IPS-20b (cell line): Measurements from ENCODE around the gene ABCB10.
"Not testable (repeated sequence)": the region's sequence is repeated elsewhere in the genome, so short reads cannot be mapped to it uniquely, and the experiment has no call there.

ENCODE experiments used
- H3K27ac ChIP-seq: one replicate; pipeline ENCODE4 v1.5.1; 2013; ENCODE audit warnings: low read length
- H3K27me3 ChIP-seq: 2 replicates; pipeline ENCODE4 v1.6.1; 2013; ENCODE audit warnings: mild to moderate bottlenecking, low read length, inconsistent platforms; ENCODE audit not compliant: insufficient read depth
- H3K36me3 ChIP-seq: 2 replicates; pipeline ENCODE4 v1.6.1; 2013; ENCODE audit warnings: low read depth, mild to moderate bottlenecking, inconsistent platforms, low read length, moderate library complexity; ENCODE audit not compliant: insufficient read depth
- H3K4me1 ChIP-seq: 2 replicates; pipeline ENCODE4 v1.6.1; 2013; ENCODE audit warnings: mild to moderate bottlenecking, control low read depth, inconsistent platforms, low read length, moderate library complexity; ENCODE audit not compliant: insufficient read depth
- H3K4me3 ChIP-seq: 2 replicates; pipeline ENCODE4 v1.5.1; 2013; ENCODE audit warnings: mild to moderate bottlenecking, low read length, inconsistent platforms
- H3K9ac ChIP-seq: 2 replicates; pipeline ENCODE4 v1.6.1; 2013; ENCODE audit warnings: low read depth, mild to moderate bottlenecking, inconsistent platforms, low read length, moderate library complexity
- H3K9me3 ChIP-seq: 2 replicates; pipeline ENCODE4 v1.6.1; 2013; ENCODE audit warnings: mild to moderate bottlenecking, low read depth, low read length, inconsistent platforms; ENCODE audit not compliant: insufficient read depth

ABCB10 gene

DNA sequence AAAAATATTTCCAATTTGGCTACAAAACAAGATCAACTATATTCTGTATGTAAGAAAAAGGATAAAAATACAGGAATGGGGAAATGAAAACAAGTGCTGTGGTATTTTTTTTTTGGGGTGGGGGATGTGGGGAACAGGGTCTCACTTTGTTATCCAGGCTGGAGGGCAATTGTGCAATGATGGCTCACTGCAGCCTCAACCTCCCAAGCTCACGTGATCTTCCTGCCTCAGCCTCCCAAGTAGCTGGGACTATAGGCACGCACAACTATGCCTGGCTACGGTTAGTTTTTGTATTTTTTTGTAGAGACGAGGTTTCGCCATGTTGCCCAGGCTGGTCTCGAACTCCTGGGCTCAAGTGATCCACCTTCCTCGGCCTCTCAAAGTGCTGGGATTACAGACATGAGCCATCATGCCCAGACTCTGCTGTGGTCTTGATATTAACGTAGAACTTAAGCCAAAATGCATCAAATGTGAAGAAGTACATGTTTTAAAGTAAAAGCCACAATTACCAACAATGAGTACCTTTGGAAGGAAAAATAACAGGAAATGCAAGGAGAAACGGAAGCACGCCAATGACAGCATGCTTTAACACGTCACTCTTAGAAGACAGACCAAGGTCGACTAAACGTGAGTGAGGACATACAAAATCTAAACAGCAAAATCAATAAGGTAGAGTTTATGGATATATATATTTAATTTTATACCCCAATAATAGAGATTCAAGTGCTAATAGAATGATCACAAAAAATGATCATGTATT lies 8.8 kb upstream of the ABCB10 start:
- no peak overlapping the region for H3K4me3 ChIP-seq
- H3K9me3 ChIP-seq, result no peaks in the 10 kb centered on the region
- no peaks in the 10 kb centered on the region for H3K27me3 ChIP-seq
- no peak overlapping the region for H3K9ac ChIP-seq
- no peaks in the 10 kb centered on the region for H3K36me3 ChIP-seq
- H3K27ac ChIP-seq, result no peak overlapping the region
- peaks cover 11% of the 10 kb centered on the region; the same call in 1 of the 2 replicates for H3K4me1 ChIP-seq

DNA sequence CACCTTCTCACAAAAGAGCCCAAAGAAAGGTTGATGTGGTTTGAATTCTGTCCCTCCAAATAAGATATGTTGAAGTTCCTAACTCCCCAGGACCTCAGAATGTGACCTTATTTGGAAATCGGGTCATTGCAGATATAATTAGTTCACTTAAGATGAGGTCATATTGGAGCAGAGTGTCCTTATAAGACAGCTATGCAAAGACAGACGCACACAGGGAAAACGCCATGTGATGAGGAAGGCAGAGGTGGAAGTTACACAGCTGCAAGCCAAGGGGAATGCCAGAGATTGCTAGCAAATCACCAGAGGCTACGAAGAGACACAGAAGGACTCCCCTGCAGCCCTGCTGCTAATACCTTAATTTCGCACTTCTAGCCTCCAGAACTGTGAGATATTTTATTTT lies 5.2 kb upstream of the ABCB10 start:
- Histone ChIP-seq H3K4me3 (no peak overlapping the region), H3K27ac (no peak overlapping the region), H3K9me3 (no peaks in the 10 kb centered on the region), H3K4me1 (peaks cover 11% of the 10 kb centered on the region; the same call in 1 of the 2 replicates), H3K36me3 (no peaks in the 10 kb centered on the region), H3K27me3 (no peaks in the 10 kb centered on the region), H3K9ac (peak overlapping the region; percentile 16; the same call in 1 of the 2 replicates)

DNA sequence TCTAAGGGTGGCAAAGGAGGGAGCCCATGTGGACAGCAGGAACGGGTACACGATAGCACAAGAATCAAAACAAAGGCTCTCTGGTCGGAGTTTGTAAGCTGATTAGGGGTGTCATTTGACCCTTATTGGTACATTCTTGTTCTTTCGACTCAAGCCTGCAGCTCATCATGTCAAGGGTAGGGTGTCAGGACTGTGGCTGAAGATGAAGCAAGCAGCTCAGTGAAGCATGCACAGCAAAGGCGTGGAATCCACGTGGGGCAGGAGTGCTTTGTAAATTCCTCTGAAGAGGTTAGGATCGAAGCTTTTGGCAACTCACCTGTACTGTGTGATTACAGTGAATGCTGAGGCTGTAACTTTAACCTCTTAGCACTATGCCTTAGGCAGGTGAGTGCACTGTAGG lies 4.7 kb upstream of the ABCB10 start:
- Histone ChIP-seq H3K4me1 (peaks cover 11% of the 10 kb centered on the region; the same call in 1 of the 2 replicates), H3K4me3 (no peak overlapping the region), H3K27me3 (no peaks in the 10 kb centered on the region), H3K36me3 (no peaks in the 10 kb centered on the region), H3K27ac (no peak overlapping the region), H3K9ac (peak overlapping the region; percentile 16; the same call in 1 of the 2 replicates), H3K9me3 (no peaks in the 10 kb centered on the region)

DNA sequence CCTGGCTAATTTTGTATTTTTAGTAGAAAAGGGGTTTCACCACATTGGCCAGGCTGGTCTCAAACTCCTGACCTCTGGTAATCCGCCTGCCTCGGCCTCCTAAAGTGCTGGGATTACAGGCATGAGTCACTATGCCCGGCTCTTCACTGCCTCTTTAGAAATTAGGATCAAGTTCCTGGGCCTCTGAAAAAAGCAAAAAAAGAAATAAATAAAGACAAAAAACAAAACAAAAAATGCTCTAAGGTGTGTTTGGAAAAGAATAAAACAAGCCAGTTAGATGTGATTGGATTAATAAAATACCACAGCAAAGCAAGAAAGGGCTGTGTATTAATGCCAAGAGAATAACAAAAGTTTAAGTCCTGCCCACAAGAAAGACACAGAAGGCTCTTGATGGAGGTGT lies 4.2 kb upstream of the ABCB10 start:
- Histone ChIP-seq H3K27me3 (peaks cover under 1% of the 10 kb centered on the region; the same call in 1 of the 2 replicates), H3K4me3 (no peak overlapping the region), H3K4me1 (peaks cover 11% of the 10 kb centered on the region; the same call in 1 of the 2 replicates), H3K9ac (peak overlapping the region; percentile 16; the same call in 1 of the 2 replicates), H3K9me3 (no peaks in the 10 kb centered on the region), H3K36me3 (no peaks in the 10 kb centered on the region), H3K27ac (no peak overlapping the region)

DNA sequence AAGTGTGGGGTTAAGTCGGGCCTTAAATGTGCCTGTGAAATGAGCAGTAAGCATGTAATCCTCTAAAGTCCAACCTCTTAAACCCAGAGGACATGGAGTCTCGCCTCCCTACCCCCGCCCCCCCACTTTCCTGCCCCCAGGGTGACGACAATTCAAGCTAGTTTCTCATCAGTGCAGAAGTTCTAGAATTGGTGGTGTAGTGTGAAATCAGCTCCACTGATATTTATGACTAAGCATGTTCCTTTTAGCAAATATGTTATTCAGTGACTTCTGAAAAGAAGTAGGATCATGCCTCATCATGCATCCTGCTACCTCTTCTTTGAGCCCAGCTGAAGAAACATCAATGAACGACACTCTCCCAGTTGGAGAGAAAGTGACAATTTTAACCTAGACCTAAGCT lies 2.6 kb upstream of the ABCB10 start:
- no peak overlapping the region for H3K27ac ChIP-seq
- no peaks in the 10 kb centered on the region for H3K9me3 ChIP-seq
- no peak overlapping the region for H3K4me3 ChIP-seq
- H3K4me1 ChIP-seq, result peaks cover 16% of the 10 kb centered on the region; the same call in 1 of the 2 replicates
- H3K36me3 ChIP-seq, result no peaks in the 10 kb centered on the region
- no peak overlapping the region for H3K9ac ChIP-seq
- peaks cover 12% of the 10 kb centered on the region; the same call in 1 of the 2 replicates for H3K27me3 ChIP-seq

DNA sequence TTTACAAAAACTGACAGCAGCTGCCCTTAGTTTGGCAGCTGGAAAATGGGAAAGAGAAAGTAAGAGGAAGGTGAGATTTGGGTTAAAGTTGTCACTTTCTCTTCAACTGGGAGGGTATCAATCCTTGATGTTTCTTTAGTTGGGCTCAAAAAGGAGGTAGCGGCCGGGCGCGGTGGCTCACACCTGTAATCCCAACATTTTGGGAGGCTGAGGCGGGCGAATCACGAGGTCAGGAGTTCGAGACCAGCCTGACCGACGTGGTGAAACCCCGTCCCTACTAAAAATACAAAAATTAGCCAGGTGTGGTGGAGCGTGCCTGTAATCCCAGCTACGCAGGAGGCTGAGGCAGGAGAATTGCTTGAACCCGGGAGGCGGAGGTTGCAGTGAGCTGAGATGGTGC lies 1.6 kb upstream of the ABCB10 start:
- H3K4me3 ChIP-seq, result not testable (repeated sequence)
- peaks cover 12% of the 10 kb centered on the region; the same call in 1 of the 2 replicates for H3K27me3 ChIP-seq

DNA sequence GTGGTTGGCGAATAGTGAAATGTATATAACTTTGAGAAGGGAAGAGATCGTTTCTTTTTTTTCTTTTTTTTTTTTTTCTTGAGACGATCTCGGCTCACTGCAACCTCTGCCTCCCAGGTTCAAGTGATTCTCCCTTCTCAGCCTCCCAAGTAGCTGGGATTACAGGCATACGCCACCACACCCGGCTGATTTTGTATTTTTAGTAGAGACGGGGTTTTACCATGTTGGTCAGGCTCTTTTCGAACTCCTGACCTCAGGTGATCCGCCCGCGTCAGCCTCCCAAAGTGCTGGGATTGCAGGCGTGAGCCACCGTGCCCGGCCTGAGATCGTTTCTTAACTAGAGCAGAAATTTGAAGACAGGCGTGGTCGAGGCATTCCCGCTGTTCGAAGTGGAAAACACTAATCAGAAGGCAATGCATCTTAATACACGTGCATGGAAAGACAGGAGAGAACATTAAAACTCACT lies 862 bp upstream of the ABCB10 start:
- Histone ChIP-seq H3K4me1 (peaks cover 16% of the 10 kb centered on the region; the same call in 1 of the 2 replicates), H3K27me3 (peaks cover 12% of the 10 kb centered on the region; the same call in 1 of the 2 replicates), H3K4me3 (peak overlapping the region; percentile 83)
- H3K9me3 ChIP-seq, H3K27ac ChIP-seq, H3K9ac ChIP-seq, H3K36me3 ChIP-seq: not testable (repeated sequence)

More for the DNA sequence above, 1.6 kb upstream of the ABCB10 start:
- not testable (repeated sequence) for H3K9ac ChIP-seq, H3K36me3 ChIP-seq, H3K27ac ChIP-seq, H3K9me3 ChIP-seq
- H3K4me1 ChIP-seq, result peaks cover 16% of the 10 kb centered on the region; the same call in 1 of the 2 replicates

DNA sequence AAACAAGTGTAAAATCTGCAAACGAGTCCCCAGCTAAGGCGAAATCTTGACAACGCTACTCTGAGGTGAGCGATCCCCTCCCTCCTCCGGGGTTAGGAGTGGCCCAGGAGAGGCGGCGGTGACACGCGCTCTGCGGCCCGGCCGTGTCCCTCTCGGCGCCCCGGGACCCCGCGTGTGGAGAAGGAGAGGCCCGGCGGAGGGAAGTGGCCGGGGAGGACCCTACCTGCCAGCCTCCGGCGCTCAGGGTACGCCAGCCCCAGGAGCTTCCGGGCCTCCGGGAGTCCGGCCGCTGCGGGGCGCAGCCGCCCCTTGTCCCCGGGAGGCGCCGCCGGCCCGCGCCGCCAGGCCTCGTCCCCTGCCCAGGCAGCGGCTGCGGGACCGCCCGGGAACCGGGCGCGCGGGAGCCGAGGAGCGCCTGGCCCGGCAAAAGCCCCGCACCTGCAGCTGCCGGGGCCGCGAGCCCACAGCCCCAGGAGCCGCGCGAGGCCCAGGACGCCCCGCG lies 543 bp downstream of the ABCB10 start:
- Histone ChIP-seq H3K4me3 (peak overlapping the region; percentile 83), H3K4me1 (peaks cover 8% of the 10 kb centered on the region; the same call in 1 of the 2 replicates), H3K36me3 (no peaks in the 10 kb centered on the region), H3K9ac (peak overlapping the region; percentile 65), H3K9me3 (no peaks in the 10 kb centered on the region), H3K27ac (no peak overlapping the region), H3K27me3 (peaks cover 12% of the 10 kb centered on the region; the same call in 1 of the 2 replicates)

DNA sequence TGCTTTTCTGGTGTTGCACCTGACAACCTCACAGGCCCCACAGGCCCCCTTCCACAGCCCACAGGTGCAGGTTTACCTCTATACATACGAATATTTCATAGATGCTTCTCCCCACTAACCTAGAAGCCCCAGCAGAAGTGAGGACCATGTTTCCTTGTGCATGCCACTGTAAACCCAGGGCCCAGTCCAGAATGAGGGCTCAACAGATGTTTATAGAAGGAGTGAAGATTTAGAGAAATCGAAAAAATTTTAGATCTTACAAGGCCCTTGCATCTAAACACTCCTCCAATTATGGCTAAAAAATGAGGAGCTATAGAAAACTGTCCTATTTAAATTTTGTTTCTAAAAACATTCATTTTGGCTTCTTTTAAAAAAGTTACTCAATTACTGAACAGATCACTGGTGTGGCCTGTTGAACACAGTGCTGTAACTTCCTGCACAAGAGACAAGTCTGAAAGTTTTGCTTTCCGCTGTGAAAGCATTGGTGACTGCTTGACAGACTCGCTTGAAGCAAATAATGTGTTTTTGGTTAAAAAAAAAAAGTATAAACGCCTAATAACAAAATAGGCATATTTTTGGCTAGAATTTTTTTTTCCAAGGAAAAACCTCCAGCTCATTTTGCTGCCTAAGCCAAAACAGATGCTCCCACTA lies 1.2 kb downstream of the ABCB10 start:
- H3K9me3 ChIP-seq, result no peaks in the 10 kb centered on the region
- H3K36me3 ChIP-seq, result no peaks in the 10 kb centered on the region
- no peak overlapping the region for H3K27ac ChIP-seq
- peaks cover 12% of the 10 kb centered on the region; the same call in 1 of the 2 replicates for H3K27me3 ChIP-seq
- H3K4me1 ChIP-seq, result peaks cover 5% of the 10 kb centered on the region; the same call in 1 of the 2 replicates
- peak overlapping the region; percentile 65 for H3K9ac ChIP-seq
- H3K4me3 ChIP-seq, result peak overlapping the region; percentile 83

DNA sequence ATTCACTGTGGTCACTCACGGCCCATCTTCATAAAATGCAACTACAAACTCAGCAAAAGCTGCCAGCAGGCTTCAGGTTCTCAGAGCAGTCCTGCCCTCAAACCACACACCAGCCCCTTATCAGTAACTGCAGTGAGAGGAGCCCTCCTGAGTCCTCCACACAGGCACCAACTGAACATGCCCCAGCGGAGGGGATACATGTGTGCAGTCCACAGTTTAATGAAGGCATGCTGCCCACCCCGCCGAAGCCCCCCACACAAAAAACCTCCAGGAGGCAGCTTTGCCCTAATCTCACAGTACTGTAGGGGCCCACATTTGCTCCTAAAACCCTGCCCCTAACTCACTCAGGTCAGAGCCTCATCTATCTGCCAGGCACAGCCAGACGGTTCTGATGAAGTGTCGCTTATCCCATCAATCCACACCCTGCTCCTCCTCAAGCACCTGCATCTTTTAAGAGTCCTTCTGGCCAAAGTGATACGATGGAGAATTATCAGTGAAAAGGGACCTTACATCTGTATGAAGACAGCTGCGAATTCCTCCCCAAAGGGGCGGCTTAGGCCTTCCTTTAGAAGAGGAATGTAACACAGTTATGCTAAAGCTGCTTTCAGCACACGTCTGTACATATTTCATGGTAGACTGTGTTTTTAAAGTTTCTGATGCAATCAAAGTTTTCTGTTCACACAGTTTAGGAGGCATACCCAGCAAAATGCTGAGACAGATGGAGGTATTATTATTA lies 3.5 kb downstream of the ABCB10 start:
- Histone ChIP-seq H3K4me3 (no peak overlapping the region), H3K9ac (no peak overlapping the region)

DNA sequence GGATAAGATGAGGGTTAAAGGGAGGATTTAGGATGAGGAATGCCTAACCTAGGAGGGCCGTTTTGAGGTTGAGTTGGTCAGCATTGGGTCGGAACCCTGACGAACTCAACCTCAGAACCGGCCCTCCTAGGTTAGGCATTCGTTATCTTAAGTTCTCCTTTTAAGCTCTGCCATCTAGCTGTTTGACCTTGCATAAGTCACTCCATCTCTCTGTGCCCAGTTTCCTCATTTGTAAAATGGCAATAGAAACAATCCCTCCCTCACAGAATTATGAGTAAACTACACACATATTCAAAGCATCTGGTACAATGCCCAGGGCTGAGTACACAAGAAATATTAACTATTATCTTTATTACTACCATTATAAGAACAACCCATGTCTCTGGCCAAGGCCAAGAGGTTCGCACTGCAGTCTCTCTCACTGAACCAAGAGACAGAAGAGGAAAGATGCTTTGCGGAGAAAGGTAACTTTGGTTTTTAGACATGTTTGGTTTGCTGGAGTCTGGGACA lies 4.8 kb downstream of the ABCB10 start:
- H3K9ac ChIP-seq, result no peak overlapping the region
- no peaks in the 10 kb centered on the region for H3K36me3 ChIP-seq
- H3K27me3 ChIP-seq, result peaks cover 12% of the 10 kb centered on the region; the same call in 1 of the 2 replicates
- H3K27ac ChIP-seq, result no peak overlapping the region
- no peak overlapping the region for H3K4me3 ChIP-seq
- H3K9me3 ChIP-seq, result no peaks in the 10 kb centered on the region
- peaks cover 5% of the 10 kb centered on the region; the same call in 1 of the 2 replicates for H3K4me1 ChIP-seq

More for the DNA sequence above, 3.5 kb downstream of the ABCB10 start:
- H3K27me3 ChIP-seq, result peaks cover 12% of the 10 kb centered on the region; the same call in 1 of the 2 replicates
- H3K27ac ChIP-seq, result no peak overlapping the region
- no peaks in the 10 kb centered on the region for H3K36me3 ChIP-seq
- H3K9me3 ChIP-seq, result no peaks in the 10 kb centered on the region
- peaks cover 5% of the 10 kb centered on the region; the same call in 1 of the 2 replicates for H3K4me1 ChIP-seq
